MG63 (cell line): ENCODE measurements around the gene JSRP1. TPM values are rescaled to one million over a fixed set of nuclear protein-coding genes. Genes with fewer than 3 reads are reported as not detected.

ENCODE experiments used
- DNase-seq: peaks from one replicate; pipeline ENCODE4 v3.0.0-alpha.2; 2020
- H3K27me3 ChIP-seq: fragments of 250-450 bp; sonication (Bioruptor Pico); 2 replicates; pipeline ENCODE4 v1.5.1; 2020; ENCODE audit warnings: mild to moderate bottlenecking, moderate library complexity
- H3K36me3 ChIP-seq: fragments of 250-450 bp; sonication (Bioruptor Pico); 2 replicates; pipeline ENCODE4 v1.5.1; 2020; ENCODE audit warnings: mild to moderate bottlenecking, moderate library complexity
- H3K4me3 ChIP-seq: fragments of 250-450 bp; sonication (Bioruptor Pico); 2 replicates; pipeline ENCODE4 v1.5.1; 2020; ENCODE audit warnings: mild to moderate bottlenecking, moderate library complexity
- H3K9me3 ChIP-seq: fragments of 250-450 bp; sonication (Bioruptor Pico); 2 replicates; pipeline ENCODE4 v1.5.1; 2020; ENCODE audit warnings: mild to moderate bottlenecking, moderate library complexity
- total RNA-seq: library from RNA; depleted of rRNA; stranded (reverse); fragments of >200 nt; shearing (Covaris generic); gene quantifications from 2 replicates; pipeline ENCODE4 v1.2.3, GENCODE V29; 2014; ENCODE audit warnings: low replicate concordance

JSRP1 gene
- total RNA-seq, 1 experiment from 2014 or later, result not detected

GRCh38 chr19:2271234-2272103 lies 15.3 kb upstream of the JSRP1 start:
- no peaks in the 10 kb centered on the region for H3K27me3 ChIP-seq
- no peaks in the 10 kb centered on the region for H3K9me3 ChIP-seq
- peak; percentile 63 for DNase-seq
- peaks cover 36% of the 10 kb centered on the region for H3K36me3 ChIP-seq
- H3K4me3 ChIP-seq, result peak overlapping the region; percentile 77

- Histone ChIP-seq H3K27me3 (no peaks in the 10 kb centered on the region), H3K36me3 (peaks cover 36% of the 10 kb centered on the region), H3K4me3 (peak overlapping the region; percentile 77), H3K9me3 (no peaks in the 10 kb centered on the region)
- DNase-seq, result peak; percentile 67
Observed at GRCh38 chr19:2270423-2271233, 14.4 kb upstream of the JSRP1 start.

DNA sequence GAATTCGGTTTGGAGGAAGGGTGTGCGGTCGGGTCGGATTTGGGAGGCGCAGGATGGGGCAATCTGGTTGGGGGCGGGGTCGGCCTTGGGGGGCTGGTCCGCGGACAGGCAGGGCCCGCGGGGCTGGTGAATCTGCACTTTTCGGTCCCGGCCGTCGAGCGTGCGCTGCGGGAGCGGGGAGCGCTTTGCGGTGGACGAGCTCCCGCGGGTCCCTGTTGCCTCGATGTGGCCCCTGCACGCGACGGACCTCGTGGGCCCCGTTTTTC lies 13.9 kb upstream of the JSRP1 start:
- Histone ChIP-seq H3K9me3 (no peaks in the 10 kb centered on the region), H3K4me3 (peak overlapping the region; percentile 77), H3K36me3 (peaks cover 36% of the 10 kb centered on the region), H3K27me3 (no peaks in the 10 kb centered on the region)
- no peak for DNase-seq

GRCh38 chr19:2269244-2270156 lies 13.3 kb upstream of the JSRP1 start:
- Histone ChIP-seq H3K27me3 (no peaks in the 10 kb centered on the region), H3K9me3 (no peaks in the 10 kb centered on the region), H3K4me3 (peak overlapping the region; percentile 77), H3K36me3 (peaks cover 36% of the 10 kb centered on the region)
- DNase-seq, result peak; percentile 93

- peaks cover 31% of the 10 kb centered on the region for H3K36me3 ChIP-seq
- H3K9me3 ChIP-seq, result no peaks in the 10 kb centered on the region
- H3K4me3 ChIP-seq, result peak overlapping the region; percentile 77
- H3K27me3 ChIP-seq, result no peaks in the 10 kb centered on the region
- no peak for DNase-seq
Observed at GRCh38 chr19:2268861-2269243, 12.6 kb upstream of the JSRP1 start.

DNA sequence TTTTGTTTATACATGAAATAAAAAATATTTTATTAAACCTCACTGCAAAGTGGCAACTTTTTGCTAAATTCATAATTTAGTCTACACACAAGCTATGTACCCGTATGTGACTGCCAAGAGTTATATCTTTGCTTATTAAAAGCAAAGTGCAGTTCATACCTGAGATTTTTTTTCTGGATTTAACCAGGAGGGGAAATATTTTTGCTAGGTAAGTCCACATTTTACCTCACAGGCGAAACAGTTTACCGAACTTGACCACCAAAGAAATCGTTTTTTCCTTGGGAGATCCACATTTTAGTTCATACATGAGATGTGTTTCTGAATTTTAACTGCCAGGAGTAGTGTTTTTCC lies 12.2 kb upstream of the JSRP1 start:
- Histone ChIP-seq H3K36me3 (peaks cover 27% of the 10 kb centered on the region), H3K4me3 (peak overlapping the region; percentile 77), H3K9me3 (no peaks in the 10 kb centered on the region), H3K27me3 (no peaks in the 10 kb centered on the region)
- DNase-seq, result no peak

DNA sequence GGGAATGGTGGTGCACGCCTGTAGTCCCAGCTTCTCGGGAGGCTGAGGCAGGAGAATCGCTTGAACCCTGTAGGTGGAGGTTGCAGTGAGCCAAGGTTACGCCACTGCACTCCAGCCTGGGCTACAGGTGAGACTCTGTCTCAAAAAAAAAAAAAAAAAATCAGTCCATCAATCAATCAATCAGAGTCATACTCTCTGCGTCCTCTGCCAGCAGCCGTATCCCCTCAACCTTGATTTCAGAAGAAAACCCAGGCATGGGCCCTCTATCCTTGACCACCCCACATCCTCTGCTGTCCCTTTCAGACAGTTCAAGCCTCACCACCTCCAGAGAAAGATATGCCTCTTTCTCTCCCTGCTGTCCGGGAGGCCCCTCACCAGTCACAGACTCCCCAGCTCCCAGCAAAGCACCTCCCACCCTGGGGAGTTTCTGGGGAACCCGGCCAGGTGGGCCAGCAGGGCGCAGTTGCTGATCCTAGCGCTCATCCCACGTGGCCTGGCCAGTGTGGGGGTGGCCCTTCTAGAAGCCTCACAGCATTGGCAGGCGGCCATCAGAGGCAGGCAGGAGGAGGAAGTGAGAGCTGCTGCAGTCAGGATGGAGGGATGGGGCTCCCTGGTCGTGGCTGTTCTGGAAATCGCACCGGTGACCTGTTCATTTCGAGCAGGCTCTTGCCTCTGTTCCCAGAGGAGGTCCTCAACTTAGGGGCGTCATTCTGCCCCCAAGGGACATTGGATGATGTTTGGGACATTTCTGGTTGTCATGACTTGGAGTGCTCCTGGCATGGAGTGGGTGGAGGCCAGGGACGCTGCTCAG lies 10.2 kb upstream of the JSRP1 start:
- Histone ChIP-seq H3K4me3 (no peak overlapping the region), H3K27me3 (no peaks in the 10 kb centered on the region), H3K9me3 (no peaks in the 10 kb centered on the region), H3K36me3 (peaks cover 11% of the 10 kb centered on the region)
- DNase-seq, result peak; percentile 61

- no peak overlapping the region for H3K4me3 ChIP-seq
- DNase-seq, result no peak
- no peaks in the 10 kb centered on the region for H3K27me3 ChIP-seq
- H3K36me3 ChIP-seq, result no peaks in the 10 kb centered on the region
- no peaks in the 10 kb centered on the region for H3K9me3 ChIP-seq
Observed at GRCh38 chr19:2261438-2262172, 5.4 kb upstream of the JSRP1 start.

DNA sequence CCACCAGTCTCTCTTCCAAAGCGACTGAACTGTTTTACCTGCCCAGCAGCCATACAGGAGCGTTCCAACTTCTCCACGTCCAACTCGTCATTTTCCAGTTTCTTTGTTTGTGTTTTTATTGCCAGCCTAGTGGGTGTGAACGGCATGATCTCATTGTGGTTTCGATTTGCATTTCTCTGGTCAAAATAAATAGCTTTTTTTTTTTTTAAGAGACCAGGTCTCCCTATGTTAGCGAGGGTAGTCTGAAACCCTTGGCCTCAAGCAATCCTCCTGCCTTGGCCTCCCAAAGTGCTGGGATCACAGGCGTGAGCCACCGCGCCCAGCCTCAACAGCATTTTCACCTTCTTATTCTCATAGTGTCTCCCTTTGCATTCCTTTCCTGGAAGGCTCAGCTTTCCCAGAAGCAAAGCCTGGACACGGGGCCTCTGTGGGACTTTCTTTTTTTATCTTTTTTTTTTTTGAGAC lies 4.2 kb upstream of the JSRP1 start:
- no peaks in the 10 kb centered on the region for H3K36me3 ChIP-seq
- no peak for DNase-seq
- no peaks in the 10 kb centered on the region for H3K27me3 ChIP-seq

DNA sequence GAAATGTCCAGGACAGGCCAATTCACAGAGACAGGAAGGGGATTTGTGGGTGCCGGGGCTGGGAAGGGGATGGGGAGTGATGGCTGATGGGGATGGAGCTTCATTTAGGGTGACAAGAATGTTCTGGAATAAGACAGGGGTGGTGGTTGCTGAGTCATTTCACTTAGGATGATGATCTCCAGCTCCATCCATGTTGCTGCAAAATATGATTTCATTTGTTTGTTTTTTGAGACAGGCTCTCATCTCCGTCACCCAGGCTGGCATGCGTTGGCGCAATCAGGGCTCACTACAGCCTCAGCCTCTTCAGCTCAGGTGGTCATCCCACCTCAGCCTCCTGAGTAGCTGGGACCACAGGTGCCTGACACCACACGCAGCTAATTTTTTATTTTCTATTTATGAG lies 3.1 kb upstream of the JSRP1 start:
- DNase-seq, result no peak
- Histone ChIP-seq H3K27me3 (no peaks in the 10 kb centered on the region), H3K36me3 (no peaks in the 10 kb centered on the region), H3K9me3 (no peaks in the 10 kb centered on the region), H3K4me3 (no peak overlapping the region)

More for the DNA sequence above, 4.2 kb upstream of the JSRP1 start:
- Histone ChIP-seq H3K4me3 (no peak overlapping the region), H3K9me3 (no peaks in the 10 kb centered on the region)

DNA sequence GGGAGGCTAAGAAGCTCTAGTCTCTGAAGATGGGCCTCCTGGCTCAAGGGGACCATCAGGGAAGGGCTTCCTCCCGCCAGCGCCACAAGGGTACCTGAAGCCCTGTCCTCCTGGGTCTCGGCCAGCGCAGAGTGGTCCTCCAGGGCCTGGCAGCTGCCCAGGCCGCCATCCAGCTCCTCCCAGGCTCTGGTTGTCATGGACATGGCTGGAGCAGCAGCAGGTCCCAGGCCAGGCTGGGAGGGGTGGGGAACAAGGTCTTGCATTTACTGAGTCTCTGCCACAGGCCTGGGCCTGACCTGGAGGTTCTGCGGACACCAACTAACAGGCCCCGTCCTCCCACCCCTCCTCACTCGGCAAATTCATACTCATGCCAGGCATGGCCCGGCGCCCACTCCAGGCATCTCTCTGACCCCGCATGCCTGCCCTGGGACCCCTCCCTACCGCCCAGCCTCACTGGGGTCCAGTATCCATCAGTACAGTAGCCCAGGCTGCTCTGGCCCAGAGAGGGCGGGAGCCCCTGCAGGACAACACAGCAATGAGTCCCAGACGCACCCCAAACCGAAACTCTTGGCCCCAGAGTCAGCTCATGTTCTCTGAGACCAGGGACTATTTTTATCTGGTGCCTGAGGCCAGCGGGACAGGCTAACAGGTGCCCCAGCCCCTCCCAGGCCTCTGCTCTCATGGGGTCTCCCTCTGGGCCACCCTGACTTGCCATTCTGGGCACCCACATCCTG lies 938 bp downstream of the JSRP1 start:
- Histone ChIP-seq H3K27me3 (no peaks in the 10 kb centered on the region), H3K9me3 (no peaks in the 10 kb centered on the region), H3K4me3 (no peak overlapping the region), H3K36me3 (no peaks in the 10 kb centered on the region)
- no peak for DNase-seq

GRCh38 chr19:2254064-2254872 lies 1.9 kb downstream of the JSRP1 start:
- H3K36me3 ChIP-seq, result no peaks in the 10 kb centered on the region
- no peaks in the 10 kb centered on the region for H3K9me3 ChIP-seq
- DNase-seq, result no peak
- no peaks in the 10 kb centered on the region for H3K27me3 ChIP-seq
- no peak overlapping the region for H3K4me3 ChIP-seq

DNA sequence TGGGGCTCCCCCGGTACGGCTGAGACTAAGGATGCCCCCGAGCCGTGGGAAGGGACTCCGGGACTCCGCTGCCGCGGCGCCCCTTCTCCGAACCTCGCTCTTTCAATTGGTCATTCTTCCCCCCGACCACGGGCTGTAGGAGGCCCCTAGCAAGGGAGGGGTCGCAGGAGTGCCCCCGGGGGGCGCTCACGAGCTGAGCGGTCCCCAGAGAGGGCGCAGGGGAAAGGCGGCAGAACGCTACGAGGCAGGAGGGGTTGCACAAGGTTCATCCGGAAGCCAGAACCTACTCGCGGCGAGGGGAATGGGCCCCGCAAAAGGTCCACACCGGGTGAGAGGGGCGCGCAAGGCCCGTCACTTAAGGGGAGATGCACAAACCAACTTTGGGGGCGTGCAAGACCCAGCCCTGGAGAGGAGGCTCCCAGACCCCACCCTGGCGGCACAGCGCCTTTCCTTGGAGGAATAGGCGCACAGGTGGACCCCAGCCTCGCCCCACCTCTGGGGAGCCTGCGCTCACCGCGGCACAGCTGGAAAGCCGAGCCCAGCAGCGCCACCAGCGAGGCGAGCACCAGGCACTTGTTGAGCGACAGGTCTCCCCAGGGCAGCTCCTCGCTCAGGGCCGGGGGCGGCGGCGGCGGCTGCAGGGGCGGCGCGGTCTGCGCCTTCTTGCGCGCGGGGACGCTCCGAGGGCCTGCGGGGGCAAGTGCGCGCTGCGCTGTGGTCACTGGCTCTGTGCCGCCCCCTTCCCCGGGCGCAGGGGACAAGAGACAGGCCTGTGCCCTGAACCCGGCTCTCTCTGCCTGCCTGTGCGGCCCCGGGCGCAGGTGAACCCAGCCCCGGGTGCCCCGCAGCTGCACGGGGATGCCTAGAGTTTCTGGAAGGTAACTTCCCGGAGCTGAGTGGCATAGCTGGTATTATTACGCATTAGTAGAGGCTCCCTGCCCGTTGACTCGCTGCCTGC lies 2.8 kb downstream of the JSRP1 start:
- H3K4me3 ChIP-seq, result no peak overlapping the region

More for the DNA sequence above, 2.8 kb downstream of the JSRP1 start:
- DNase-seq, result no peak
- Histone ChIP-seq H3K9me3 (no peaks in the 10 kb centered on the region), H3K36me3 (no peaks in the 10 kb centered on the region), H3K27me3 (no peaks in the 10 kb centered on the region)
